SH-SY5Y (cell line): ENCODE results near the gene HNRNPDL.

ENCODE experiments used
- GATA2 ChIP-seq: IDR thresholded peaks from 2 replicates; pipeline ENCODE4 v1.6.1; 2011; ENCODE audit warnings: mild to moderate bottlenecking, low read depth, low read length
- GATA3 ChIP-seq: IDR thresholded peaks from 2 replicates; pipeline ENCODE4 v1.6.1; 2011; ENCODE audit warnings: low read depth, mild to moderate bottlenecking, low read length, moderate library complexity

DNA sequence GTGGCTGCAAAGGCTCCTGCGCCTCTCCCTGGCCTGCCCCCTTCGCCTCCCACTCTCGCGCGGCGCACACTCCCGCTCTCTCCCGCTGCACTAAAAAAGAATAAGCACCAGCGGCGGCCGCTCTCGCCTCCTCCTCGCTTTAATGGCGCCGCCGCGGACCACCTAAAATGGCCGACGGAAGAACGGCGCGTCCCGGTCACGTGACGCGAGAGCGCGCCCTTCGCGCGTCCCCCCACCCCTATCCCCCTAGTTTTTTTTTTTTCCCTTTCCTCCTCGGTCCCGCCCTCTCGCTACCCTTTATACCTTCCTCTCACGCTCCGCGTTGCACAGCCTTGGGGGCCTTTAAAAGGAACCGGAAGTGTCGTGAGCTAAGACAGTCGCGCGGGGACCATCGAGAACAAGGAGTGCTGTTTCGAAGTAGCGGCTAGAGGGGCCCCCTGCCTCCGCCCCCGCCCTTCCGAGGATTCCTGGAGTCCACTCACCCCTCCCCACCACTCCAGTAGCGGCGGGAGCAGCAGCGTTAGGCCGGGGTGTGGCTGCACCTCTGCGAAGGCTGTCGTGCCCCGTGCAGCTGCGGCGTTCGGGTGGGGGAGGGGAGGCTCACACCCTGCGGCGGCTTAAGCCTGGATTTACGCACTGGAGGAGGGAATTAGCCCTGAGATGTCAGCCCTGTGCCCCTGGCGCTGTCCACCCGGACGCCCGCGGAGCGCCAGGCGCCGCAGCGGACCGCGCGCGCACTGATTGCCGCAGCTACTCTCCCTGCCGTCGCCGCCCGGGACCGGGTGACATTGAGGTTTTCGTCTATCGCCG, 56.2 kb downstream of the HNRNPDL start, which contains the start of gene HNRNPD:
- TF ChIP-seq GATA2: 0 out of 2 replicates have a peak, but pooled peaks have one; percentile 13
- no peak for TF ChIP-seq GATA3
